ENCODE results near the gene SVIL.
A peak's percentile ranks its signal among the peaks of the same experiment; 100 is the strongest.
"Not testable (repeated sequence)": the region's sequence is repeated elsewhere in the genome, so short reads cannot be mapped to it uniquely, and the experiment has no call there.

SVIL gene

GRCh38 chr10:29648114-29648982 lies 13.6 kb upstream of the SVIL start:
- DNase-seq: no peak

- DNase-seq: no peak
Observed at GRCh38 chr10:29647478-29647877, 12.7 kb upstream of the SVIL start.

GRCh38 chr10:29646960-29647461 lies 12.2 kb upstream of the SVIL start:
- DNase-seq: no peak

GRCh38 chr10:29646238-29646902 lies 11.6 kb upstream of the SVIL start:
- peak; percentile 13 to 63 (median 31) for DNase-seq

GRCh38 chr10:29643771-29644501 lies 9.2 kb upstream of the SVIL start:
- no peak for DNase-seq

- no peak for DNase-seq
Observed at GRCh38 chr10:29642990-29643389, 8.2 kb upstream of the SVIL start.

- no peak for DNase-seq
Observed at GRCh38 chr10:29637537-29637936, 2.8 kb upstream of the SVIL start.

GRCh38 chr10:29636178-29636577 lies 1.4 kb upstream of the SVIL start:
- DNase-seq: peak in 1 of 3 experiments; percentile 24

GRCh38 chr10:29635711-29636144 lies 957 bp upstream of the SVIL start:
- peak in 2 of 3 experiments; percentile 13 to 58 for DNase-seq

GRCh38 chr10:29634105-29634504 lies 666 bp downstream of the SVIL start:
- DNase-seq: no peak

GRCh38 chr10:29631049-29631339 lies 3.8 kb downstream of the SVIL start:
- no peak for DNase-seq

- DNase-seq: no peak
Observed at GRCh38 chr10:29630205-29631048, 4.3 kb downstream of the SVIL start.

GRCh38 chr10:29628912-29629526 lies 5.8 kb downstream of the SVIL start:
- DNase-seq: no peak

GRCh38 chr10:29628311-29628710 lies 6.5 kb downstream of the SVIL start:
- DNase-seq: no peak

- peak in 1 of 3 experiments; percentile 51 for DNase-seq
Observed at GRCh38 chr10:29627201-29628132, 7.3 kb downstream of the SVIL start.

- DNase-seq: not testable (repeated sequence)
Observed at GRCh38 chr10:29624357-29624756, 10.4 kb downstream of the SVIL start.

- DNase-seq: no peak
Observed at GRCh38 chr10:29623797-29624196, 11.0 kb downstream of the SVIL start.

GRCh38 chr10:29622382-29622922 lies 12.3 kb downstream of the SVIL start:
- peak in 1 of 3 experiments; percentile 4 for DNase-seq

- no peak for DNase-seq
Observed at GRCh38 chr10:29621161-29621560, 13.6 kb downstream of the SVIL start.

GRCh38 chr10:29620112-29620690 lies 14.6 kb downstream of the SVIL start:
- no peak for DNase-seq

Measured in NCI-H1417 (cell line).